ENCODE data around the gene RAB8B.

GRCh38 chr15:63151665-63152064, 37.7 kb upstream of the RAB8B start:
- TF ChIP-seq, protein P1, sequence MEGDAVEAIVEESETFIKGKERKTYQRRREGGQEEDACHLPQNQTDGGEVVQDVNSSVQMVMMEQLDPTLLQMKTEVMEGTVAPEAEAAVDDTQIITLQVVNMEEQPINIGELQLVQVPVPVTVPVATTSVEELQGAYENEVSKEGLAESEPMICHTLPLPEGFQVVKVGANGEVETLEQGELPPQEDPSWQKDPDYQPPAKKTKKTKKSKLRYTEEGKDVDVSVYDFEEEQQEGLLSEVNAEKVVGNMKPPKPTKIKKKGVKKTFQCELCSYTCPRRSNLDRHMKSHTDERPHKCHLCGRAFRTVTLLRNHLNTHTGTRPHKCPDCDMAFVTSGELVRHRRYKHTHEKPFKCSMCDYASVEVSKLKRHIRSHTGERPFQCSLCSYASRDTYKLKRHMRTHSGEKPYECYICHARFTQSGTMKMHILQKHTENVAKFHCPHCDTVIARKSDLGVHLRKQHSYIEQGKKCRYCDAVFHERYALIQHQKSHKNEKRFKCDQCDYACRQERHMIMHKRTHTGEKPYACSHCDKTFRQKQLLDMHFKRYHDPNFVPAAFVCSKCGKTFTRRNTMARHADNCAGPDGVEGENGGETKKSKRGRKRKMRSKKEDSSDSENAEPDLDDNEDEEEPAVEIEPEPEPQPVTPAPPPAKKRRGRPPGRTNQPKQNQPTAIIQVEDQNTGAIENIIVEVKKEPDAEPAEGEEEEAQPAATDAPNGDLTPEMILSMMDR (conservative IDR thresholded peaks at IDR 0.05; ENCODE audit: low read depth, low read length): no peak
- TF ChIP-seq EZH2phosphoT487 (IDR thresholded peaks at IDR 0.05; ENCODE audit: borderline replicate concordance, low read length): no peak
